Stimulated activated naive B cell treated with anti-CD40 and anti-IgM and Interleukin-4, amounts not matched to agents 10 μg/mL and 1 μg/mL and 100 μg/mL, for 72 hours (primary cell): ENCODE results near the gene FOXL2NB.

Source experiments
- ATAC-seq, 2 donors: fragments of 150-1000 bp; cut with Tn5 transposase; replicated peaks; 2 replicates each; pipeline ENCODE4 v1.10.0; 2021; ENCODE audit warnings: moderate library complexity in 1 of 2
- DNase-seq: peaks from one replicate; pipeline ENCODE4 v3.0.0; 2021
- H3K27ac Mint-ChIP-seq: one replicate; pipeline ENCODE4 v1.8.0; 2022; ENCODE audit warnings: mild to moderate bottlenecking, mixed read lengths
- H3K27me3 Mint-ChIP-seq, 2 donors: one replicate each; pipeline ENCODE4 v1.8.0; 2022; ENCODE audit warnings: mixed read lengths in 2 of 2
- H3K36me3 Mint-ChIP-seq, 2 donors: one replicate each; pipeline ENCODE4 v1.8.0; 2022; ENCODE audit warnings: mixed read lengths in 2 of 2, mild to moderate bottlenecking in 1 of 2
- H3K4me1 Mint-ChIP-seq, 2 donors: one replicate each; pipeline ENCODE4 v1.8.0; 2022; ENCODE audit warnings: mixed read lengths in 2 of 2, mild to moderate bottlenecking in 1 of 2
- H3K4me3 Mint-ChIP-seq, 2 donors: one replicate each; pipeline ENCODE4 v1.8.0; 2022; ENCODE audit warnings: mild to moderate bottlenecking in 2 of 2, mixed read lengths in 2 of 2, moderate library complexity in 1 of 2
- H3K9me3 Mint-ChIP-seq, 2 donors: one replicate each; pipeline ENCODE4 v1.8.0; 2022; ENCODE audit warnings: mixed read lengths in 2 of 2, mild to moderate bottlenecking in 1 of 2

FOXL2NB gene

GRCh38 chr3:138971766-138972320 lies 24.8 kb downstream of the FOXL2NB start:
- Mint-ChIP-seq H3K27me3 (peaks cover 28 to 29% of the 10 kb centered on the region in 2 donors), H3K4me1 (no peaks in the 10 kb centered on the region), H3K4me3 (no peak overlapping the region), H3K36me3 (peaks cover 0 to 1% of the 10 kb centered on the region in 2 donors), H3K9me3 (peaks cover 0 to 3% of the 10 kb centered on the region in 2 donors), H3K27ac (no peak overlapping the region)
- DNase-seq (no peak), ATAC-seq (no peak)

GRCh38 chr3:138972941-138973340 lies 25.9 kb downstream of the FOXL2NB start:
- Mint-ChIP-seq H3K9me3 (no peaks in the 10 kb centered on the region), H3K4me1 (no peaks in the 10 kb centered on the region), H3K27me3 (peaks cover 22 to 34% of the 10 kb centered on the region in 2 donors), H3K4me3 (no peak overlapping the region), H3K27ac (no peak overlapping the region), H3K36me3 (peaks cover 0 to 1% of the 10 kb centered on the region in 2 donors)
- ATAC-seq (no peak), DNase-seq (no peak)

- Mint-ChIP-seq H3K4me3 (no peak overlapping the region), H3K27ac (no peak overlapping the region), H3K27me3 (peaks cover 20 to 34% of the 10 kb centered on the region in 2 donors), H3K4me1 (no peaks in the 10 kb centered on the region), H3K36me3 (peaks cover 0 to 1% of the 10 kb centered on the region in 2 donors), H3K9me3 (no peaks in the 10 kb centered on the region)
- DNase-seq (no peak), ATAC-seq (no peak)
Measured at GRCh38 chr3:138974462-138974861, 27.4 kb downstream of the FOXL2NB start.

DNA sequence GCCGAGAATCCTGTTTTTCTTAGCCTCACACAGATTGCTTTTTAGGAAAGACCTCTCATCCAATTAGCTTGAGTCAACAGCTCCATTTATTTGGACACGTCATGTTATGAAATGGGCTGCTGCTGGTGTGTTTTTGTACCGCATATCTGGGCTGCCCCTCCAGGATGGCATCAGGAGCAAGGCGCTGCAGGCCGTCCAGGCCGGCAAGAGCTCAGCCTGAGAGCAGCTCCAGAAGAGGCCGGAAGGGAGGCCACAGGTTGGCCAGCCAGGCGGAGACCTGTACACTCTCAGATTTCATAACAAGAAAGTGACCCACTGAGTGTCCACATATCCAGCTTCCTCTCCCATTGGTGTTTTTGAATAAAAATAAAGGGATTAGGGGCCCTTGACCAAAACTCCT lies 28.3 kb downstream of the FOXL2NB start:
- DNase-seq = no peak
- H3K27me3 Mint-ChIP-seq = peaks cover 17 to 29% of the 10 kb centered on the region in 2 donors
- no peak overlapping the region for H3K4me3 Mint-ChIP-seq
- H3K9me3 Mint-ChIP-seq = no peaks in the 10 kb centered on the region
- H3K36me3 Mint-ChIP-seq = peaks cover 0 to 1% of the 10 kb centered on the region in 2 donors
- ATAC-seq = no peak
- no peaks in the 10 kb centered on the region for H3K4me1 Mint-ChIP-seq
- no peak overlapping the region for H3K27ac Mint-ChIP-seq

DNA sequence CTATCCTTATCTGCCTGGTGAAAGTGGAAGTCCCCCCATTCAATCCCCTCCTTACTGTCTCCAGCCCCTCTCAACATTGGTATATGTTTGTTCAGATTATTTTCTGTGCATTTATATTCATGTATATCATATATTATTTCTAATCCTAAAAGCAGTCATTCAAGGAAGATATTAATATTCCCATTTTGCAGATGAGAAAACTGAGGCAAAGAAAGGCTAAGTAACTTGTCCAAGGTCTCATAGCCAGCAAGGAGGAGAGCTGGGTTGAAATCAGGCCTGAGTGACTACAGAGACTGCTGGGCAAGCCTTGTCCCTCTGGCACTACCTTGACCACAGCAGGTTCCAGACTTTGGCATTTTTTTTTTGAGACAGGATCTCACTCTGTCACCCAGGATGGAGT lies 29.0 kb downstream of the FOXL2NB start:
- no peak overlapping the region for H3K4me3 Mint-ChIP-seq
- no peak for DNase-seq
- no peak for ATAC-seq
- no peak overlapping the region for H3K27ac Mint-ChIP-seq
- no peaks in the 10 kb centered on the region for H3K9me3 Mint-ChIP-seq
- H3K36me3 Mint-ChIP-seq = peaks cover 0 to 1% of the 10 kb centered on the region in 2 donors
- H3K4me1 Mint-ChIP-seq = no peaks in the 10 kb centered on the region
- H3K27me3 Mint-ChIP-seq = peaks cover 14 to 29% of the 10 kb centered on the region in 2 donors

- DNase-seq = no peak
- Mint-ChIP-seq H3K27ac (no peak overlapping the region), H3K36me3 (no peaks in the 10 kb centered on the region), H3K4me1 (no peaks in the 10 kb centered on the region), H3K4me3 (no peak overlapping the region), H3K9me3 (no peaks in the 10 kb centered on the region), H3K27me3 (peaks cover 9 to 23% of the 10 kb centered on the region in 2 donors)
- ATAC-seq = no peak
Measured at GRCh38 chr3:138984816-138985215, 37.8 kb downstream of the FOXL2NB start.

- H3K27ac Mint-ChIP-seq = no peak overlapping the region
- H3K9me3 Mint-ChIP-seq = no peaks in the 10 kb centered on the region
- ATAC-seq = no peak
- H3K4me3 Mint-ChIP-seq = no peak overlapping the region
- no peak for DNase-seq
- no peaks in the 10 kb centered on the region for H3K36me3 Mint-ChIP-seq
- H3K27me3 Mint-ChIP-seq = peaks cover 4 to 18% of the 10 kb centered on the region in 2 donors
- H3K4me1 Mint-ChIP-seq = no peaks in the 10 kb centered on the region
Measured at GRCh38 chr3:138985932-138986331, 38.9 kb downstream of the FOXL2NB start.

DNA sequence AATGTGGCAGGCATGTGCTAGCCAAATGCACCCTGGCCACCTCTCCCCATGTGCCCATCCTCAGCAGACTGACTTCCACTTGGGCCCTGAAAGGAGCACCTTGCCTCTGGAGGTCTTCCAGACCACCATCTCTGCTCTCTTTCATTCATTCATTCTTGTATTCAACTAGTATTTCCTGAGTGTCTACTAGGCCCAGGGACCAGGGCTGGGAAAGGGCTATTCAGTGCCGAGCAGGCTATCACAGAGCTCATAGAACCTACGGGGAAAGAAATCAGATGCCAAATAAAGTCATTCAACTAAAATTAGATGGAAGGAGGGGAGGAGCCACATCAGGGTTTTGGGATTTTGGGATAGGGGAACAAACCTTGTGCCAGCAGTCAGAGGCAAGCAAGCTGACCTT lies 40.2 kb downstream of the FOXL2NB start:
- no peak for ATAC-seq
- H3K27me3 Mint-ChIP-seq = peaks cover 0 to 27% of the 10 kb centered on the region in 2 donors
- H3K4me1 Mint-ChIP-seq = no peaks in the 10 kb centered on the region
- H3K36me3 Mint-ChIP-seq = no peaks in the 10 kb centered on the region
- H3K9me3 Mint-ChIP-seq = no peaks in the 10 kb centered on the region
- no peak overlapping the region for H3K27ac Mint-ChIP-seq
- DNase-seq = no peak
- no peak overlapping the region for H3K4me3 Mint-ChIP-seq

- DNase-seq (no peak), ATAC-seq (no peak)
- Mint-ChIP-seq H3K4me3 (no peak overlapping the region), H3K4me1 (no peaks in the 10 kb centered on the region), H3K36me3 (no peaks in the 10 kb centered on the region), H3K27ac (no peak overlapping the region), H3K9me3 (peaks cover 2 to 4% of the 10 kb centered on the region in 2 donors), H3K27me3 (peaks cover 9 to 15% of the 10 kb centered on the region in 2 donors)
Measured at GRCh38 chr3:138995706-138996105, 48.7 kb downstream of the FOXL2NB start.
